ENCODE measurements around the gene NLN. TPM values are rescaled to one million over a fixed set of nuclear protein-coding genes. Genes with fewer than 3 reads are reported as not detected.
"Not testable (repeated sequence)": the region's sequence is repeated elsewhere in the genome, so short reads cannot be mapped to it uniquely, and the experiment has no call there.

The NLN gene
- total and polyA plus RNA-seq, 4 donors = 21.7 to 38.6 (median 24.2) TPM

- not testable (repeated sequence) for H3K4me3 ChIP-seq (ENCODE audit: low read depth, low read length); H3K9me3 ChIP-seq (ENCODE audit: control insufficient read depth, insufficient read depth, low read length); H3K4me1 ChIP-seq (ENCODE audit: control insufficient read depth, insufficient read depth, low read length); DNase-seq (ENCODE audit: low read depth in 4 of 6, low spot score in 6 of 6); H3K36me3 ChIP-seq (ENCODE audit: control insufficient read depth, insufficient read depth, low read length); H3K27me3 ChIP-seq (ENCODE audit: control insufficient read depth, insufficient read depth, low read length); H3K27ac ChIP-seq (ENCODE audit: low read depth, low read length)
- 76% methylated on average over 2 of the region's 5 CpGs for WGBS (ENCODE audit: insufficient coverage)
Observed at GRCh38 chr5:65871776-65872175, 149.8 kb downstream of the NLN start.

DNA sequence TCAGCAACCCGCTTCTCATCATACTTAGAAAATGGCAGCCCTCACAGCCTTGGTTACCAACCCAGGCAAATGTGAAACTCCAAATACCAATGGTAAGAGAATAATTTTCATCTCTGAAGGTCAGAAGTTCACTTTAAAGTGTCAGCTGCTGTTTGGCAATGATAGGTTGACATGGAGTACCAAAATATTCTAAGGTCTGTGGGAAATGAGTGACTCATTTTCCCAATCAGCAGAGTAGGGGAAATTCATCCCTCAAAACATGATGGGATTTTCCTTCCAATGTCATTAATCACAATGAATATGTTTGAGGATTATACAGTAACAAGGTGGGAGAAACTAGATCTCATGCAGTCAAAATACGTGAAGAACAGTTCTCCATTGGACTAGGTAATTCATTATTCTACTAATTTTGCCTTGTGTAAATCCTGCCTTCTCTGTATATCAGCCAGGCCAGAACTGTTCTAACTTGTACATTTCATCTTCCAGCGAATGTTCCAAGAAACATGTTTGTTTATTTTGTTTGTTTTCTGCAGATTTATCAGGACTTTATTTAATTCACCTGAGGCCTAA, 151.3 kb downstream of the NLN start:
- no CpG with 5 or more reads among the region's 3 CpGs for WGBS (ENCODE audit: insufficient coverage)
- Histone ChIP-seq H3K9me3 (ENCODE audit: control insufficient read depth, insufficient read depth, low read length) (no peaks in the 10 kb centered on the region), H3K27me3 (ENCODE audit: control insufficient read depth, insufficient read depth, low read length) (no peaks in the 10 kb centered on the region), H3K4me3 (ENCODE audit: low read depth, low read length) (no peak overlapping the region), H3K36me3 (ENCODE audit: control insufficient read depth, insufficient read depth, low read length) (no peaks in the 10 kb centered on the region), H3K27ac (ENCODE audit: low read depth, low read length) (no peak overlapping the region), H3K4me1 (ENCODE audit: control insufficient read depth, insufficient read depth, low read length) (no peaks in the 10 kb centered on the region)
- no peak for DNase-seq (ENCODE audit: low read depth in 4 of 6, low spot score in 6 of 6)

GRCh38 chr5:65874241-65874640, 152.2 kb downstream of the NLN start:
- H3K27me3 ChIP-seq (ENCODE audit: control insufficient read depth, insufficient read depth, low read length) = no peaks in the 10 kb centered on the region
- H3K9me3 ChIP-seq (ENCODE audit: control insufficient read depth, insufficient read depth, low read length) = no peaks in the 10 kb centered on the region
- no peak overlapping the region for H3K4me3 ChIP-seq (ENCODE audit: low read depth, low read length)
- no peak for DNase-seq (ENCODE audit: low read depth in 4 of 6, low spot score in 6 of 6)
- no CpG with 5 or more reads among the region's 3 CpGs for WGBS (ENCODE audit: insufficient coverage)
- no peaks in the 10 kb centered on the region for H3K36me3 ChIP-seq (ENCODE audit: control insufficient read depth, insufficient read depth, low read length)
- H3K27ac ChIP-seq (ENCODE audit: low read depth, low read length) = no peak overlapping the region
- no peaks in the 10 kb centered on the region for H3K4me1 ChIP-seq (ENCODE audit: control insufficient read depth, insufficient read depth, low read length)

DNA sequence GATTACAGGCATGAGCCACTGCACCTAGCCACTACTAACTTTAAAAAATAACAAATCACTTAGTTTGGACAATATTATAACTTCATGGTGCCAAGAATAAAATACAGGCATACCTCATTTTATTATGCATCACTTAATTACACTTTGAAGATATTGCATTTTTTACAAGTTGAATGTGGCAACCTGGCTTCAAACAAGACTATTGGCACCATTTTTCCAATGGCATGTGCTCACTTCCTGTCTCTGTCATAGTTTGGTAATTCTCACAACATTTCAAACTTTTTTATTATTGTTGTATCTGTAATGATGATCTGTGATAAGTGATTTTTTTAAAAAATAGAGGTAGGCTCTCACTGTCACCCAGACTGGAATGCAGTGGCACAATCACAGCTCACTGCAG, 154.5 kb downstream of the NLN start:
- Histone ChIP-seq H3K4me1 (ENCODE audit: control insufficient read depth, insufficient read depth, low read length) (no peaks in the 10 kb centered on the region), H3K4me3 (ENCODE audit: low read depth, low read length) (no peak overlapping the region), H3K9me3 (ENCODE audit: control insufficient read depth, insufficient read depth, low read length) (no peaks in the 10 kb centered on the region), H3K36me3 (ENCODE audit: control insufficient read depth, insufficient read depth, low read length) (no peaks in the 10 kb centered on the region), H3K27ac (ENCODE audit: low read depth, low read length) (no peak overlapping the region), H3K27me3 (ENCODE audit: control insufficient read depth, insufficient read depth, low read length) (no peaks in the 10 kb centered on the region)
- no peak for DNase-seq (ENCODE audit: low read depth in 4 of 6, low spot score in 6 of 6)

DNA sequence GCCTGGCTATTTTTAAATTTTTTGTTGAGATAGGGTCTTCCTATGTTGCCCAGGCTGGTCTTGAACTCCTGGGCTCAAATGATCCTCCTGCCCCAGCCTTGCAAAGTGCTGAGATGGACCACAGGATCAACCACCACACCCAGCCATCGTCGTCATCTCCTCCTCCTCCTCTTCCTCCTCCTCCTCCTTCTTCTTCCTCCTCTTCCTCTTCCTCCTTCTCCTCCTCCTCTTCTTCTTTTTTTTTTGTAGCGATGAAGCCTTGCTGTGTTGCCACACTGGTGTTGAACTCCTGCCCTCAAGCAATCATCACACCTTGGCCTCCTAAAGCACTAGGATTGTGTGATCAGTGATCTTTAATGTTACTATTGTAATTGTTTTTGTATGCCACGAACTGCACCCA, 155.0 kb downstream of the NLN start:
- H3K4me3 ChIP-seq (ENCODE audit: low read depth, low read length) = no peak overlapping the region
- 96% methylated on average over 2 of the region's 4 CpGs for WGBS (ENCODE audit: insufficient coverage)
- no peak for DNase-seq (ENCODE audit: low read depth in 4 of 6, low spot score in 6 of 6)
- H3K9me3 ChIP-seq (ENCODE audit: control insufficient read depth, insufficient read depth, low read length) = no peaks in the 10 kb centered on the region
- H3K36me3 ChIP-seq (ENCODE audit: control insufficient read depth, insufficient read depth, low read length) = no peaks in the 10 kb centered on the region
- no peaks in the 10 kb centered on the region for H3K4me1 ChIP-seq (ENCODE audit: control insufficient read depth, insufficient read depth, low read length)
- no peak overlapping the region for H3K27ac ChIP-seq (ENCODE audit: low read depth, low read length)
- no peaks in the 10 kb centered on the region for H3K27me3 ChIP-seq (ENCODE audit: control insufficient read depth, insufficient read depth, low read length)

Other genes with a start within 250 kb of the NLN start
- gene ADAMTS6, start 240.3 kb upstream of the NLN start, total RNA-seq = 10 to 100 TPM; 20.3 to 22.0 TPM
- 1 to 10 TPM; 5.3 to 6.9 TPM for gene ADAMTS6, start 240.3 kb upstream of the NLN start, polyA plus RNA-seq (ENCODE audit: insufficient read length in 2 of 2)
- gene CENPK, start 159.0 kb upstream of the NLN start, total RNA-seq = 10 to 100 TPM; 13.8 to 16.0 TPM
- 10 to 100 TPM; 17.5 to 18.3 TPM for gene CENPK, start 159.0 kb upstream of the NLN start, polyA plus RNA-seq (ENCODE audit: insufficient read length in 2 of 2)
- gene PPWD1, start 158.9 kb upstream of the NLN start, total RNA-seq = 10 to 100 TPM; 48.0 to 66.7 TPM
- gene PPWD1, start 158.9 kb upstream of the NLN start, polyA plus RNA-seq (ENCODE audit: insufficient read length in 2 of 2) = 10 to 100 TPM; 49.7 to 56.7 TPM
- gene TRIM23, start 97.9 kb upstream of the NLN start, total RNA-seq = 10 to 100 TPM; 38.3 to 79.5 TPM
- gene TRIM23, start 97.9 kb upstream of the NLN start, polyA plus RNA-seq (ENCODE audit: insufficient read length in 2 of 2) = 10 to 100 TPM; 29.7 to 42.3 TPM
- gene SHLD3, start 97.2 kb upstream of the NLN start, total RNA-seq = 1 to 10 TPM; 4.8 to 6.2 TPM
- 1 to 10 TPM; 4.3 to 4.6 TPM for gene SHLD3, start 97.2 kb upstream of the NLN start, polyA plus RNA-seq (ENCODE audit: insufficient read length in 2 of 2)
- 10 to 100 TPM; 41.3 to 55.6 TPM for gene TRAPPC13, start 97.2 kb upstream of the NLN start, total RNA-seq
- gene TRAPPC13, start 97.2 kb upstream of the NLN start, polyA plus RNA-seq (ENCODE audit: insufficient read length in 2 of 2) = 10 to 100 TPM; 33.2 to 33.7 TPM
- gene SGTB, start 96 bp upstream of the NLN start, total RNA-seq = 10 to 100 TPM; 13.1 to 42.7 TPM
- gene SGTB, start 96 bp upstream of the NLN start, polyA plus RNA-seq (ENCODE audit: insufficient read length in 2 of 2) = 10 to 100 TPM; 20.2 to 30.3 TPM
- gene ERBIN, start 204.4 kb downstream of the NLN start, total RNA-seq = 100 to 1,000 TPM in 1 of 2 donors, 10 to 100 TPM in 1; 74.0 to 137 TPM
- gene ERBIN, start 204.4 kb downstream of the NLN start, polyA plus RNA-seq (ENCODE audit: insufficient read length in 2 of 2) = 10 to 100 TPM; 47.2 to 58.0 TPM